ENCODE measurements around the gene PLCB4.

The PLCB4 gene

DNA sequence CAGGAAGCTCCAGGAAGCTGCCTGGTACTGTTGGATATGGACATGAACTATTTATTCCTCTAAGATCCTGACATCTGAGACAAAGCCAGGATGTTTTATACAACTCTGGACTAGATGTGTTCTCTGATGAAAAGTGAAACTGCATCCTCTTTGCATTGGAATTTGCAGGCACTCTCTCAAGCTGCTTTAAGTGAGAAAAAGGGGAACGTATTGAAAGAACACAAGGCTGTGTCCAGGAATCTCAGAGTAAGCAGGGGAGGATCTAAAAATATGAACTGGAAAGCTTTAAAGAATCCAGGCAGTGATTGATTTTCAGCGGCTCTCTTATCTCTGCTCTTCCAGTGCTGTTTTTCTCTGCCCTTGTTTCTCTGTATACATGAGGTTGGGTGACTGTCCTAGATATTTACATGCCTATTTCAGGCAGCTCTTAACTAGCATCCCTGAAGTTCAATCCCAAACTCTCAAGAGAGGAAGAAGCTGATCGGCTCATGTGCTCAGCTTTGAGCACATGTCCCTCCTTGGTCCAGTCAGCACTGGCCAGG, 193.8 kb downstream of the PLCB4 start:
- no peak overlapping the region for H3K4me3 ChIP-seq (replicated peaks; ENCODE audit: low read depth, low read length)
- DNase-seq (ENCODE audit: extremely low read depth, low read depth): no peak

GRCh38 chr20:9269280-9269971, 200.5 kb downstream of the PLCB4 start:
- TF ChIP-seq, protein P1, sequence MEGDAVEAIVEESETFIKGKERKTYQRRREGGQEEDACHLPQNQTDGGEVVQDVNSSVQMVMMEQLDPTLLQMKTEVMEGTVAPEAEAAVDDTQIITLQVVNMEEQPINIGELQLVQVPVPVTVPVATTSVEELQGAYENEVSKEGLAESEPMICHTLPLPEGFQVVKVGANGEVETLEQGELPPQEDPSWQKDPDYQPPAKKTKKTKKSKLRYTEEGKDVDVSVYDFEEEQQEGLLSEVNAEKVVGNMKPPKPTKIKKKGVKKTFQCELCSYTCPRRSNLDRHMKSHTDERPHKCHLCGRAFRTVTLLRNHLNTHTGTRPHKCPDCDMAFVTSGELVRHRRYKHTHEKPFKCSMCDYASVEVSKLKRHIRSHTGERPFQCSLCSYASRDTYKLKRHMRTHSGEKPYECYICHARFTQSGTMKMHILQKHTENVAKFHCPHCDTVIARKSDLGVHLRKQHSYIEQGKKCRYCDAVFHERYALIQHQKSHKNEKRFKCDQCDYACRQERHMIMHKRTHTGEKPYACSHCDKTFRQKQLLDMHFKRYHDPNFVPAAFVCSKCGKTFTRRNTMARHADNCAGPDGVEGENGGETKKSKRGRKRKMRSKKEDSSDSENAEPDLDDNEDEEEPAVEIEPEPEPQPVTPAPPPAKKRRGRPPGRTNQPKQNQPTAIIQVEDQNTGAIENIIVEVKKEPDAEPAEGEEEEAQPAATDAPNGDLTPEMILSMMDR (IDR thresholded peaks at IDR 0.05; ENCODE audit: low read depth, low read length, missing control alignments): no peak
- H3K4me3 ChIP-seq (replicated peaks; ENCODE audit: low read depth, low read length): no peak overlapping the region
- DNase-seq (ENCODE audit: extremely low read depth, low read depth): no peak

More for the DNA sequence above, 193.8 kb downstream of the PLCB4 start:
- TF ChIP-seq, protein P1 (IDR thresholded peaks at IDR 0.05; ENCODE audit: low read depth, low read length, missing control alignments): no peak

DNA sequence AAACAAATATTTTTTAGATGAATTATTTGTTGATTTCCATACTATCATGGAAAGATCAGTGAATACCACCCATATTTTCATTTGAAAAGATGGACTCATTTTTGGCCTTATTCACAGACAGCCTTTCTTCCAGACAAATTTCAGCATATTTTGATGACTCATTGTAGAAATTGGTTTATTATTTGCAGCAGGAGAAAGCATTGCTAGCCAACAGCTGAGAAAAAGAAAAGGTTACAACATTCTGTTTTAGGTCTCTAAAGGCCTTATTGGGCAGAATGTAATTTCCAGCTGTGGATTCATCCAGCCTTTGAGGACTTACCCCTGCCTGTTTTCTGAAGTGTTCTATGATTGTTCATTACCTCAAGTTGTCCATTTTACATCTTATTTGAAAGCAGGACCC, 201.9 kb downstream of the PLCB4 start:
- H3K4me3 ChIP-seq (replicated peaks; ENCODE audit: low read depth, low read length): no peak overlapping the region
- TF ChIP-seq, protein P1 (IDR thresholded peaks at IDR 0.05; ENCODE audit: low read depth, low read length, missing control alignments): no peak
- DNase-seq (ENCODE audit: extremely low read depth, low read depth): peak; percentile 15

DNA sequence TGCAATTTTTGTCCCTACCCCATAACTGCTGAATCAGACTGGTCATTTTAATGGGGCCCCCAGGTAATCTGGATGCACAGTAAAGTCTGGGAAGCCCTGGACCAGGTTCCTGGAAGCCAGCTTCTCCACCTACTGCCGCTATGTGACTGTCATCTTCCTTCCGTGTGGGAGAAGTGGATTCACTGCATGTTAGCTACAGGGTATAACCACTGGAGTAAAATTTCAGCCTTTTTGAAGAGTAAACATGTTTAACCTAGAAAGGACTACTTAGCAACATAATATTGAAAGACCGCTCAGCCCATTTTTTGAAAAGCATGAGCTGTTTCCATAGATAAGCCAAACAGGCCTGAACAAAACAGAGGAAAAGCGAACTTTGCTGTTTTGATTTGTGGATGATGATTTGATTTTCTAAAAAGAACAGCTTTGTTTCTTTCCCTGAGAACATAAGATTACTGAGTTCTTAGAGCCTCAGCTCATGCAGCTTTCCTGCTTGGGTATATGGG, 208.1 kb downstream of the PLCB4 start:
- no peak overlapping the region for H3K4me3 ChIP-seq (replicated peaks; ENCODE audit: low read depth, low read length)
- TF ChIP-seq, protein P1 (IDR thresholded peaks at IDR 0.05; ENCODE audit: low read depth, low read length, missing control alignments): no peak
- DNase-seq (ENCODE audit: extremely low read depth, low read depth): no peak

GRCh38 chr20:9279918-9280401, 211.1 kb downstream of the PLCB4 start:
- no peak overlapping the region for H3K4me3 ChIP-seq (replicated peaks; ENCODE audit: low read depth, low read length)
- no peak for DNase-seq (ENCODE audit: extremely low read depth, low read depth)
- TF ChIP-seq, protein P1 (IDR thresholded peaks at IDR 0.05; ENCODE audit: low read depth, low read length, missing control alignments): no peak

GRCh38 chr20:9280666-9281065, 211.8 kb downstream of the PLCB4 start:
- DNase-seq (ENCODE audit: extremely low read depth, low read depth): peak; percentile 61
- TF ChIP-seq, protein P1 (IDR thresholded peaks at IDR 0.05; ENCODE audit: low read depth, low read length, missing control alignments): no peak

More at GRCh38 chr20:9280666-9281065, 211.8 kb downstream of the PLCB4 start:
- no peak overlapping the region for H3K4me3 ChIP-seq (replicated peaks; ENCODE audit: low read depth, low read length)

Measured in HFF-Myc (cell line).